Panc1 (cell line): ENCODE measurements around the gene EGFLAM. TPM values are rescaled to one million over a fixed set of nuclear protein-coding genes. Genes with fewer than 3 reads are reported as not detected.

Experiments used
- ATAC-seq: fragments of 200-7000 bp; cut with Tn5 transposase; 2 replicates; pipeline ENCODE4 v1.9.1; 2020; ENCODE audit warnings: mild to moderate bottlenecking, moderate library complexity
- BruUV-seq: library from RNA; stranded (reverse); fragments of 400-500 nt; replicated peaks from 2 replicates; lab custom pipeline; 2021; lab: Mats Ljungman, UMichigan
- CTCF ChIA-PET: fragments of 300-600 bp; sonication (Branson Sonifier 250); formaldehyde crosslinking; loops from one replicate; lab custom pipeline; 2022; ENCODE audit warnings: antibody characterized with exemption; lab: Charles Lee
- POLR2A ChIA-PET: fragments of 300-600 bp; sonication (Branson Sonifier 250); formaldehyde crosslinking; loops from one replicate; lab custom pipeline; 2022; ENCODE audit warnings: antibody characterized with exemption; lab: Charles Lee
- DNase-seq: peaks from one replicate; pipeline ENCODE4 v3.0.0-alpha.2; 2010; ENCODE audit warnings: low read depth, low spot score
- H3K27ac ChIP-seq: 2 replicates; pipeline ENCODE4 v1.5.1; 2011; ENCODE audit warnings: mild to moderate bottlenecking, low read length, inconsistent platforms
- H3K27me3 ChIP-seq: fragments of 200-500 bp; sonication (Bioruptor generic); 2 replicates; pipeline ENCODE4 v1.6.0; 2014; ENCODE audit warnings: low read length, inconsistent platforms; ENCODE audit not compliant: control insufficient read depth, insufficient read depth
- H3K36me3 ChIP-seq: fragments of 200-500 bp; sonication (Bioruptor generic); 2 replicates; pipeline ENCODE4 v1.5.1; 2014; ENCODE audit warnings: inconsistent platforms, mild to moderate bottlenecking, low read length, moderate library complexity; ENCODE audit not compliant: control insufficient read depth, insufficient read depth
- H3K4me1 ChIP-seq: 2 replicates; pipeline ENCODE4 v1.5.1; 2011; ENCODE audit warnings: inconsistent platforms, mild to moderate bottlenecking, low read length, moderate library complexity; ENCODE audit not compliant: control insufficient read depth, insufficient read depth
- H3K4me3 ChIP-seq, 2 experiments: 2 replicates each; pipeline ENCODE4 v1.5.1; 2011 to 2012; ENCODE audit warnings: low read depth in 2 of 2, low read length in 2 of 2, mild to moderate bottlenecking in 2 of 2, inconsistent platforms in 1 of 2, moderate library complexity in 1 of 2
- H3K9me3 ChIP-seq: fragments of 200-500 bp; sonication (Bioruptor generic); 2 replicates; pipeline ENCODE4 v1.5.1; 2014; ENCODE audit warnings: low read depth, mild to moderate bottlenecking, inconsistent platforms, low read length, moderate library complexity; ENCODE audit not compliant: control insufficient read depth, insufficient read depth
- POLR2AphosphoS5 ChIP-seq: IDR thresholded peaks from 2 replicates; pipeline ENCODE4 v1.6.1; 2012; ENCODE audit warnings: mild to moderate bottlenecking, low read depth, low read length, moderate library complexity
- REST ChIP-seq, 2 experiments: IDR thresholded peaks; 2 replicates each; pipeline ENCODE4 v1.6.1; 2011 to 2012; ENCODE audit warnings: low read depth in 2 of 2, control low read depth in 1 of 2, low read length in 1 of 2, mild to moderate bottlenecking in 1 of 2, moderate library complexity in 1 of 2; ENCODE audit not compliant: insufficient read depth in 1 of 2
- SIN3A ChIP-seq: IDR thresholded peaks from 2 replicates; pipeline ENCODE4 v1.6.1; 2012; ENCODE audit warnings: low read depth, mild to moderate bottlenecking, low read length, moderate library complexity, borderline replicate concordance; ENCODE audit not compliant: insufficient read depth
- TCF7L2 ChIP-seq: IDR thresholded peaks from 2 replicates; pipeline ENCODE4 v1.6.1; 2011; ENCODE audit warnings: mild to moderate bottlenecking, low read depth, low read length, inconsistent platforms
- in situ Hi-C: cut with HindIII; loops from 2 replicates; pipeline ENCODE4 v1.10.0; 2016; ENCODE audit warnings: low sequenced_read_pairs, low pct_unique_long_range_greater_than_20kb
- intact Hi-C: fragments of 100-400 bp; cut with micrococcal nuclease; formaldehyde crosslinking; loops from one replicate; pipeline ENCODE4 v1.10.0; 2022; ENCODE audit not compliant: unreplicated experiment
- total RNA-seq: library from RNA; stranded (reverse); gene quantifications from one replicate; pipeline ENCODE4 v1.2.1, GENCODE V29; 2021; ENCODE audit not compliant: unreplicated experiment
- TF ChIP-seq, protein P1 (sequence below): fragments of 450-650 bp; IDR thresholded peaks from 2 replicates; pipeline ENCODE4 v1.5.1; 2017; ENCODE audit warnings: mild to moderate bottlenecking

EGFLAM gene
- total RNA-seq, 1 experiment from 2014 or later: 14.8 TPM

DNA sequence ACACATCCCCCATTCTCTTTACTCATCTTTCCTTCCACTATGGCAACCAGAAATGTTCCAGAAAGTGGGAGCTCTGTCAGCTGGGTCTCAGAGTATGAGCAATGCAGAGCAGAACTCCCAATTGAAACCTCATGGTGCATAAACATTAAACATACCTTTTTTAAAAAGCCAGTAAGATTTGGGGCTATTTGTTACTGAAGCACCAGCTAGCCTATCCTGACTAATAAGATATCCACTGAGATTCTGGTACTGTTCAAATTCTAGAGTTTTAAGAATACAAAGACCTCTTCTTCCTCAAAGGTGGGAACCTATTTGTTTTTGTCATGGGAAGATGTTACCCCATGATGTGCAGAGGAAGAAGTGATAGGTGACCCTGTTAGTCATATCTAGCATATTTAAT lies 46.1 kb upstream of the EGFLAM start:
- TF ChIP-seq SIN3A: no peak
- no peak for TF ChIP-seq REST (IDR thresholded peaks at IDR 0.05; ENCODE audit: insufficient read depth in 1 of 2, low read depth in 2 of 2, low read length in 1 of 2)
- no peak for TF ChIP-seq TCF7L2
- no peak for TF ChIP-seq POLR2AphosphoS5
- TF ChIP-seq, protein P1, sequence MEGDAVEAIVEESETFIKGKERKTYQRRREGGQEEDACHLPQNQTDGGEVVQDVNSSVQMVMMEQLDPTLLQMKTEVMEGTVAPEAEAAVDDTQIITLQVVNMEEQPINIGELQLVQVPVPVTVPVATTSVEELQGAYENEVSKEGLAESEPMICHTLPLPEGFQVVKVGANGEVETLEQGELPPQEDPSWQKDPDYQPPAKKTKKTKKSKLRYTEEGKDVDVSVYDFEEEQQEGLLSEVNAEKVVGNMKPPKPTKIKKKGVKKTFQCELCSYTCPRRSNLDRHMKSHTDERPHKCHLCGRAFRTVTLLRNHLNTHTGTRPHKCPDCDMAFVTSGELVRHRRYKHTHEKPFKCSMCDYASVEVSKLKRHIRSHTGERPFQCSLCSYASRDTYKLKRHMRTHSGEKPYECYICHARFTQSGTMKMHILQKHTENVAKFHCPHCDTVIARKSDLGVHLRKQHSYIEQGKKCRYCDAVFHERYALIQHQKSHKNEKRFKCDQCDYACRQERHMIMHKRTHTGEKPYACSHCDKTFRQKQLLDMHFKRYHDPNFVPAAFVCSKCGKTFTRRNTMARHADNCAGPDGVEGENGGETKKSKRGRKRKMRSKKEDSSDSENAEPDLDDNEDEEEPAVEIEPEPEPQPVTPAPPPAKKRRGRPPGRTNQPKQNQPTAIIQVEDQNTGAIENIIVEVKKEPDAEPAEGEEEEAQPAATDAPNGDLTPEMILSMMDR: no peak
- H3K27me3 ChIP-seq: peaks cover 15% of the 10 kb centered on the region
- H3K36me3 ChIP-seq: no peaks in the 10 kb centered on the region
- H3K4me3 ChIP-seq: no peak overlapping the region
- ATAC-seq (no peak), DNase-seq (no peak)
- ChIA-PET CTCF (no interaction called here), POLR2A (no interaction called here)
- intact Hi-C loops: no loop called here
- BruUV-seq: no TSS peak
- no peaks in the 10 kb centered on the region for H3K4me1 ChIP-seq
- H3K27ac ChIP-seq: no peak overlapping the region
- in situ Hi-C loops: no loop called here
- no peaks in the 10 kb centered on the region for H3K9me3 ChIP-seq

- no TSS peak for BruUV-seq
- TF ChIP-seq REST (IDR thresholded peaks at IDR 0.05; ENCODE audit: insufficient read depth in 1 of 2, low read depth in 2 of 2, low read length in 1 of 2) (no peak), TCF7L2 (no peak), SIN3A (no peak), POLR2AphosphoS5 (no peak)
- TF ChIP-seq, protein P1: no peak
- no peaks in the 10 kb centered on the region for H3K9me3 ChIP-seq
- ChIA-PET CTCF (no interaction called here), POLR2A (interaction anchor here (0.6 kb wide), 2 partner anchors 14 to 81 kb away, joined by 3 to 4 read pairs; no protein-coding TSS in a partner anchor)
- H3K36me3 ChIP-seq: no peaks in the 10 kb centered on the region
- intact Hi-C loops (no loop called here), in situ Hi-C loops (no loop called here)
- no peak for ATAC-seq
- no peak overlapping the region for H3K4me3 ChIP-seq
- peaks cover 5% of the 10 kb centered on the region for H3K27me3 ChIP-seq
- H3K4me1 ChIP-seq: no peaks in the 10 kb centered on the region
- no peak for DNase-seq
- H3K27ac ChIP-seq: no peak overlapping the region
Measured at GRCh38 chr5:38226091-38226490, 32.3 kb upstream of the EGFLAM start.
